ENCODE measurements around the gene ARL6IP6. TPM values are rescaled to one million over a fixed set of nuclear protein-coding genes. Genes with fewer than 3 reads are reported as not detected.

Gene ARL6IP6
- total RNA-seq, 2 donors from 2014 or later = 45.7 to 55.2 TPM

DNA sequence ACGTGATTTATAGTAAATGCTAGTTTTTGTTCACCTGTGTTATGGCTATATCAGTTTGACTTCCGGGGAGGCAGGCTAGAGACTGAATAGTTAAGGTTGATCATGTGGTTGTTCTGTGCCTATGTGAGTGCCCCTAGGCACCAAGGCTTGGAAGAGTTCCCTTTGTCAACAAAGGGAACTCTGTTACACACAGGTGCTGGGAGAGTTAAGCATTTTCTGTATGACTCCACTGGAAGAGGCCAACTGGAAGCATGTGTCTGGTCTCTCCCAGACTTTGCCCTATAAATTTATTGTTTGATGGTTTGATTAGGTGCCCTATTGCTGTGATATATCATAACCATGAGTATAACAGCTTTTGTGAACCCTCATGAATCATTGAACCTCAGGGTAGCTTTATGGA, 63.8 kb downstream of the ARL6IP6 start:
- Histone ChIP-seq H3K9me3 (ENCODE audit: control insufficient read depth, low read length) (peaks cover 23% of the 10 kb centered on the region), H3K9ac (ENCODE audit: extremely low read depth, low read length, poor library complexity, severe bottlenecking) (no peak overlapping the region), H3K4me3 (ENCODE audit: low read length) (no peak overlapping the region), H3K4me1 (ENCODE audit: control insufficient read depth, insufficient read depth, low read length) (no peaks in the 10 kb centered on the region), H3K27ac (ENCODE audit: low read depth, low read length) (no peak overlapping the region), H3K36me3 (ENCODE audit: control insufficient read depth, insufficient read depth, low read length) (no peaks in the 10 kb centered on the region), H3K27me3 (ENCODE audit: control insufficient read depth, insufficient read depth, low read length, poor library complexity, severe bottlenecking) (no peaks in the 10 kb centered on the region)
- TF ChIP-seq CTCF (conservative IDR thresholded peaks at IDR 0.05) = no peak
- DNase-seq = no peak
- H3K9me3 Mint-ChIP-seq = peaks cover 22% of the 10 kb centered on the region
- H3K36me3 Mint-ChIP-seq (ENCODE audit: low read depth) = peaks cover 3% of the 10 kb centered on the region
- no peaks in the 10 kb centered on the region for H3K4me1 Mint-ChIP-seq
- no peak overlapping the region for H3K27ac Mint-ChIP-seq
- H3K4me3 Mint-ChIP-seq = no peak overlapping the region
- 93% methylated on average over 2 of the region's 2 CpGs; no CpG with 5 or more reads in 1 of the 2 experiments for WGBS, 2 experiments (ENCODE audit: insufficient coverage in 1 of 2, insufficient read length in 1 of 2)
- H3K27me3 Mint-ChIP-seq (ENCODE audit: insufficient read depth) = no peaks in the 10 kb centered on the region

- H3K27ac Mint-ChIP-seq = no peak overlapping the region
- H3K4me1 Mint-ChIP-seq = peaks cover 29% of the 10 kb centered on the region
- no peak overlapping the region for H3K4me3 Mint-ChIP-seq
- peaks cover 9% of the 10 kb centered on the region for H3K36me3 Mint-ChIP-seq (ENCODE audit: low read depth)
- H3K27ac ChIP-seq (ENCODE audit: low read depth, low read length) = no peak overlapping the region
- no peak overlapping the region for H3K9ac ChIP-seq (ENCODE audit: extremely low read depth, low read length, poor library complexity, severe bottlenecking)
- no peak for DNase-seq
- peaks cover 35% of the 10 kb centered on the region for H3K9me3 ChIP-seq (ENCODE audit: control insufficient read depth, low read length)
- peaks cover 7% of the 10 kb centered on the region for H3K4me1 ChIP-seq (ENCODE audit: control insufficient read depth, insufficient read depth, low read length)
- TF ChIP-seq CTCF (conservative IDR thresholded peaks at IDR 0.05) = no peak
- H3K36me3 ChIP-seq (ENCODE audit: control insufficient read depth, insufficient read depth, low read length) = no peaks in the 10 kb centered on the region
- H3K27me3 Mint-ChIP-seq (ENCODE audit: insufficient read depth) = no peaks in the 10 kb centered on the region
- WGBS, 2 experiments (ENCODE audit: insufficient coverage in 1 of 2, insufficient read length in 1 of 2) = 94% methylated on average over 9 of the region's 9 CpGs
- peaks cover 35% of the 10 kb centered on the region for H3K9me3 Mint-ChIP-seq
- no peak overlapping the region for H3K4me3 ChIP-seq (ENCODE audit: low read length)
- H3K27me3 ChIP-seq (ENCODE audit: control insufficient read depth, insufficient read depth, low read length, poor library complexity, severe bottlenecking) = no peaks in the 10 kb centered on the region
These were observed 72.5 kb downstream of the ARL6IP6 start for GRCh38 chr2:152790883-152791282.

- Histone ChIP-seq H3K4me1 (ENCODE audit: control insufficient read depth, insufficient read depth, low read length) (peaks cover 10% of the 10 kb centered on the region), H3K27ac (ENCODE audit: low read depth, low read length) (no peak overlapping the region), H3K9me3 (ENCODE audit: control insufficient read depth, low read length) (peaks cover 24% of the 10 kb centered on the region), H3K4me3 (ENCODE audit: low read length) (no peak overlapping the region), H3K27me3 (ENCODE audit: control insufficient read depth, insufficient read depth, low read length, poor library complexity, severe bottlenecking) (no peaks in the 10 kb centered on the region), H3K36me3 (ENCODE audit: control insufficient read depth, insufficient read depth, low read length) (no peaks in the 10 kb centered on the region), H3K9ac (ENCODE audit: extremely low read depth, low read length, poor library complexity, severe bottlenecking) (no peak overlapping the region)
- H3K4me3 Mint-ChIP-seq = no peak overlapping the region
- H3K27me3 Mint-ChIP-seq (ENCODE audit: insufficient read depth) = no peaks in the 10 kb centered on the region
- H3K36me3 Mint-ChIP-seq (ENCODE audit: low read depth) = peaks cover 7% of the 10 kb centered on the region
- no peak for TF ChIP-seq CTCF (conservative IDR thresholded peaks at IDR 0.05)
- DNase-seq = no peak
- H3K9me3 Mint-ChIP-seq = peaks cover 25% of the 10 kb centered on the region
- H3K4me1 Mint-ChIP-seq = peaks cover 34% of the 10 kb centered on the region
- H3K27ac Mint-ChIP-seq = no peak overlapping the region
- 82% methylated on average over 3 of the region's 3 CpGs; no CpG with 5 or more reads in 1 of the 2 experiments for WGBS, 2 experiments (ENCODE audit: insufficient coverage in 1 of 2, insufficient read length in 1 of 2)
These were observed 73.6 kb downstream of the ARL6IP6 start for GRCh38 chr2:152791979-152792378.
